Common myeloid progenitor, CD34-positive (primary cell): ENCODE data around the gene FLCN.
A peak's percentile ranks its signal among the peaks of the same experiment; 100 is the strongest.
"Not testable (repeated sequence)": the region's sequence is repeated elsewhere in the genome, so short reads cannot be mapped to it uniquely, and the experiment has no call there.

Experiments used
- CTCF ChIA-PET: fragments of 350-600 bp; sonication (Branson Sonifier 250); formaldehyde crosslinking; loops from one replicate; lab custom pipeline; 2021; ENCODE audit warnings: antibody characterized with exemption; lab: Charles Lee
- POLR2A ChIA-PET: fragments of 350-600 bp; sonication (Branson Sonifier 250); formaldehyde crosslinking; loops from one replicate; lab custom pipeline; 2021; ENCODE audit warnings: antibody characterized with exemption; lab: Charles Lee
- DNase-seq, 3 donors: peaks; one replicate each; pipeline versions ENCODE4 v3.0.0 to v3.0.0-alpha.2; 2013
- H3K27ac ChIP-seq, 2 experiments: 1 replicate in 1 of 2; 2 replicates in 1 of 2; pipeline ENCODE4 v1.7.0; 2013; ENCODE audit warnings: inconsistent platforms in 2 of 2, low read length in 2 of 2, mild to moderate bottlenecking in 2 of 2, low read depth in 1 of 2, moderate library complexity in 1 of 2; ENCODE audit not compliant: severe bottlenecking in 2 of 2, insufficient read depth in 1 of 2, poor library complexity in 1 of 2
- H3K27me3 ChIP-seq, 5 experiments: replicated peaks in 2 of 5; 1 replicate in 3 of 5; 2 replicates in 2 of 5; pipeline versions ENCODE4 v1.6.1 to v1.7.0; 2013; ENCODE audit warnings: low read length in 4 of 5, mild to moderate bottlenecking in 2 of 5, moderate library complexity in 2 of 5, inconsistent platforms in 1 of 5; ENCODE audit not compliant: insufficient read depth in 5 of 5, control insufficient read depth in 4 of 5
- H3K36me3 ChIP-seq, 4 experiments: 1 replicate in 2 of 4; 2 replicates in 2 of 4; pipeline versions ENCODE4 v1.6.1 to v1.7.0; 2013; ENCODE audit warnings: low read length in 3 of 4, control low read depth in 1 of 4, mild to moderate bottlenecking in 1 of 4; ENCODE audit not compliant: control insufficient read depth in 4 of 4, insufficient read depth in 4 of 4
- H3K4me1 ChIP-seq, 4 experiments: 1 replicate in 3 of 4; 2 replicates in 1 of 4; pipeline versions ENCODE4 v1.6.1 to v1.7.1; 2013; ENCODE audit warnings: low read length in 3 of 4, mild to moderate bottlenecking in 3 of 4, control low read depth in 1 of 4, inconsistent platforms in 1 of 4, moderate library complexity in 1 of 4; ENCODE audit not compliant: control insufficient read depth in 4 of 4, insufficient read depth in 4 of 4; ENCODE audit errors: control extremely low read depth in 1 of 4
- H3K4me3 ChIP-seq, 7 experiments: 1 replicate in 4 of 7; 2 replicates in 3 of 7; pipeline versions ENCODE4 v1.5.1 to v1.7.0; 2013; ENCODE audit warnings: mild to moderate bottlenecking in 7 of 7, low read length in 6 of 7, moderate library complexity in 6 of 7, inconsistent platforms in 2 of 7, low read depth in 2 of 7, control low read depth in 1 of 7; ENCODE audit not compliant: insufficient read depth in 4 of 7, control insufficient read depth in 1 of 7; ENCODE audit errors: extremely low read depth in 1 of 7
- H3K9me3 ChIP-seq, 5 experiments: 1 replicate in 4 of 5; 2 replicates in 1 of 5; pipeline versions ENCODE4 v1.6.1 to v1.7.1; 2013; ENCODE audit warnings: low read length in 4 of 5, mild to moderate bottlenecking in 2 of 5, inconsistent platforms in 1 of 5, low read depth in 1 of 5, moderate library complexity in 1 of 5; ENCODE audit not compliant: control insufficient read depth in 4 of 5, insufficient read depth in 2 of 5; ENCODE audit errors: control extremely low read depth in 1 of 5
- WGBS: methylation state at CpG from one replicate; pipeline ENCODE4 v1.1.5; 2013; ENCODE audit not compliant: insufficient coverage; 5-methylcytosine and 5-hydroxymethylcytosine counted together

The FLCN gene

DNA sequence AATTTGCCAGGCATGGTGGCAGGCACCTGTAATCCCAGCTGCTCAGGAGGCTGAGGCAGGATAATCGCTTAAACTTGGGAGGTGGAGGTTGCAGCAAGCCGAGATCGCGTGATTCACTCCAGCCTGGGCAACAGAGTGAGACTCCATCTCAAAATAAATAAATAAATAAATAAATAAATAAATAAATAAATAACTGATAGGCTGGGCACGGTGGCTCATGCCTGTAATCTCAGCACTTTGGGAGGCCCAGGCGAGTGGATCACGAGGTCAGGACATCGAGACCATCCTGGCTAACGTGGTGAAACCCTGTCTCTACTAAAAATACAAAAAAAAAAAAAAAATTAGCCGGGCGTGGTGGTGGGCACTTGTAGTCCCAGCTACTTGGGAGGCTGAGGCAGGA, 18.7 kb upstream of the FLCN start:
- WGBS = 100% methylated on average over 1 of the region's 11 CpGs

DNA sequence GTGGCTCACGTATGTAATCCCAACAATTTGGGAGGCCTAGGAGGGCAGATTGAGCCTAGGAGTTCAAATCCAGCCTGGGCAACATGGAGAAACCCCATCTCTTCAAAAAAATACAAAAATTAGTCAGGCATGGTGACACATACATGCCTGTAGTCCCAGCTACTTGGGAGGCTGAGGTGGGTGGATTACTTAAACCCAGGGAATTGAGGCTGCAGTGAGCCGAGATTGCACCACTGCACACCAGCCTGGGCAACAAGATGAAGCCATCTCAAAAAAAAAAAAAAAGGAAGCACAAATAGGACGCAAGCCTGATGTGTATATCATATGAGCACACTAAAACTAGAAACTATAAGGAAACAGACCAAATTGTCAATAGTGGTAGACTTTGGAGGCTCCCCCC, 17.1 kb upstream of the FLCN start:
- Histone ChIP-seq H3K9me3 (no peaks in the 10 kb centered on the region), H3K27ac (no peak overlapping the region), H3K4me3 (no peak overlapping the region), H3K36me3 (peaks cover 20 to 72% (median 58%) of the 10 kb centered on the region in 4 experiments), H3K4me1 (no peaks in the 10 kb centered on the region), H3K27me3 (no peaks in the 10 kb centered on the region)
- 100% methylated on average over 2 of the region's 3 CpGs for WGBS
- ChIA-PET CTCF (interaction anchor here (1.3 to 1.7 kb wide), 2 partner anchors 16 to 58 kb away, joined by 3 to 8 read pairs; no protein-coding TSS in a partner anchor), POLR2A (no interaction called here)
- DNase-seq = no peak

More for the DNA sequence above, 18.7 kb upstream of the FLCN start:
- POLR2A ChIA-PET, H3K27ac ChIP-seq, H3K9me3 ChIP-seq, H3K27me3 ChIP-seq, DNase-seq, H3K4me1 ChIP-seq, H3K4me3 ChIP-seq: not testable (repeated sequence)
- CTCF ChIA-PET = interaction anchor here (1.2 to 2.9 kb wide), 2 partner anchors 14 to 45 kb away, joined by 3 to 16 read pairs; no protein-coding TSS in a partner anchor
- peaks cover 31 to 79% (median 65%) of the 10 kb centered on the region in 4 experiments for H3K36me3 ChIP-seq

DNA sequence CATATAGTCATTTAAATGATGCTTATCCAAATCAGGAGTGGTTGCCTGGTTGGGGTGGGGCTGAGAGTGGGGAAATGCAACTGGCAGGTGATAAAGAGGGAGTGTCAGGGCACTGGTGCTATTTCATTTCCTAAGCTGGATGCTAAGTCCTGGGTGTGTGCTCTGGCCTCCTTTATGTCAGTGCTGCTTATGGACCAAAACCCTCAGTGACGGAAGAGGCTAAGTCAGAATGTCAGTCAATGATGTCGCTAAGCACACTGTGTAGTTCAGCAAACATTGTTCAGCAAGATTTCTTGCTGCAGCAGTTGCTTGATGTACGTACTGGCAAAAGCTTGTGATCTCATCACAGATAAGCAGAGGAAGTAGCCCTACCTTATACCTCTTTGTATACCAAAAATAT, 16.4 kb upstream of the FLCN start:
- ChIA-PET POLR2A (no interaction called here), CTCF (interaction anchor here (1.0 to 1.7 kb wide), 4 partner anchors 13 to 59 kb away, joined by 3 to 8 read pairs (median 4); no protein-coding TSS in a partner anchor)
- no peaks in the 10 kb centered on the region for H3K27me3 ChIP-seq
- no peak overlapping the region for H3K27ac ChIP-seq
- no peak overlapping the region for H3K4me3 ChIP-seq
- no peaks in the 10 kb centered on the region for H3K4me1 ChIP-seq
- no peak for DNase-seq
- H3K36me3 ChIP-seq = peaks cover 17 to 72% (median 57%) of the 10 kb centered on the region in 4 experiments
- no peaks in the 10 kb centered on the region for H3K9me3 ChIP-seq
- WGBS = 95% methylated on average over 2 of the region's 3 CpGs

DNA sequence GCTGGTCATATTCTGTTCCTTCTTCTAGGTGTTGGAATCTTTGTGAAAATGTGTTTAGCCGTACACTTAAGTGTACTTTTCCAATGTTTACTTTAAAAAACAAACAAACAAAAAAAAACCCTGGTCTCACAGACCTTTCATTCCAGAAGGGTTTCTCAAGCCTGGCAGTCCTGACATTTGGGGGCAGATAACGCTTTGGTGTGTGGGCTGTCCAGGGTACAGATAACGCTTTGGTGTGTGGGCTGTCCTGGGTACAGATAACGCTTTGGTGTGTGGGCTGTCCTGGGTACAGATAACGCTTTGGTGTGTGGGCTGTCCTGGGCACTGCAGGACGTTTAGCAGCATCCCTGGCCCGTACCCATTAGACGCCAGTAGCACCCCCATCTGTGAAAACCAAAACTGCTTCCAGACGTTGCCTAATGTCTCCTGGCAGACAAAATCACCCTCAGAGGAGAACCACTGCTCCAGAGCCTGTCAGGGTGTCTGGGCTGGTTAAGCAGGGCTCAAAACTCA, 15.2 kb upstream of the FLCN start:
- Histone ChIP-seq H3K9me3 (no peaks in the 10 kb centered on the region), H3K4me3 (no peak overlapping the region), H3K27me3 (no peaks in the 10 kb centered on the region), H3K4me1 (no peaks in the 10 kb centered on the region), H3K36me3 (peaks cover 18 to 73% (median 55%) of the 10 kb centered on the region in 4 experiments), H3K27ac (no peak overlapping the region)
- DNase-seq = peak; percentile 23 to 78 (median 27)
- CTCF ChIA-PET = interaction anchor here (1.2 to 1.7 kb wide), 2 partner anchors 18 to 24 kb away, joined by 4 to 8 read pairs; no protein-coding TSS in a partner anchor
- POLR2A ChIA-PET = no interaction called here
- 94% methylated on average over 8 of the region's 9 CpGs for WGBS

DNA sequence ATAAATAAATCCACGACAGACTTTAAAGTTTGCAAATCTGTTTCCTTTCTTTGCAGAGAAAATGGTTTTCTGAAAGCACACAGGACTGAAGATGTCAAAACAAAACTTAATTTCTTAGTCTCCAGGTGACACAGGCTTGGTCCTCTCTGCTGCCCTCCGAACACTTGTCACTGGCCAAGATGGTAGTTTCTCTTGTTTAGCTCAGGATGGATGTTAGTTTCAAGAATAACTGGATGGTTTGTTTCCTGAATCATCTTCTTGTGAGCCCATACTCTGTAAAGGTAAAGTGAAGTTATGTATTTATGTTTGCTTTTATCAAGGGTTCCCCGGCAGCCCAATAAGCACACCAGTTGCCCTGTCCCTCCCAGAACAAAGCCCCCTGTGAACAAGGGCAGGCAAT, 9.9 kb upstream of the FLCN start:
- Histone ChIP-seq H3K4me3 (no peak overlapping the region), H3K9me3 (no peaks in the 10 kb centered on the region), H3K36me3 (peaks cover 8 to 49% (median 26%) of the 10 kb centered on the region in 4 experiments), H3K27ac (no peak overlapping the region), H3K27me3 (no peaks in the 10 kb centered on the region), H3K4me1 (no peaks in the 10 kb centered on the region)
- ChIA-PET POLR2A (no interaction called here), CTCF (interaction anchor here (0.6 kb wide), 1 partner anchor 64 kb away, joined by 3 read pairs; no protein-coding TSS in a partner anchor)
- 100% methylated on average over 1 of the region's 3 CpGs for WGBS
- DNase-seq = no peak

DNA sequence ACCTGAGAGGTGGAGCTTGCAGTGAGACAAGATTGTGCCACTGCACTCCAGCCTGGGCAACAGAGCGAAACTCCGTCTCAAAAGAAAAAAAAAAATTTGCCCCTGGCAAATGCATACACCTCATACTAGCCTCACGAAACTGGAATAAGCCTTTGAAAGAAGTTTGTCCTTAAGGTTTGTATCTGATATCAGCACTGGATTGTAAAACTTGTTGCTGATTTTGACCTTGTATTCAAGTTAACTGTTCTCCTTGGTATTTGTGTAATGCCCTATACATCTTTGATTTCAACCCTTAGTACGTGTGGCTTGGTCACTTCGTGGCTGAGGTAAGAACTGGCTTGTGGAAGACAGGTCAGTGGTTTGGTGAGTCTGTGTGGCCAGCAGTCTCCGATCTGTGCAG, 6.2 kb upstream of the FLCN start:
- Histone ChIP-seq H3K27ac (no peak overlapping the region), H3K36me3 (peaks cover 3 to 24% (median 13%) of the 10 kb centered on the region in 4 experiments), H3K4me1 (peaks cover 0 to 19% (median 10%) of the 10 kb centered on the region in 4 experiments), H3K27me3 (no peaks in the 10 kb centered on the region), H3K4me3 (no peak overlapping the region), H3K9me3 (no peaks in the 10 kb centered on the region)
- WGBS = 100% methylated on average over 4 of the region's 6 CpGs
- POLR2A ChIA-PET = no interaction called here
- CTCF ChIA-PET = interaction anchor here (1.6 kb wide), 1 partner anchor 26 kb away, joined by 4 read pairs; no protein-coding TSS in a partner anchor
- no peak for DNase-seq

DNA sequence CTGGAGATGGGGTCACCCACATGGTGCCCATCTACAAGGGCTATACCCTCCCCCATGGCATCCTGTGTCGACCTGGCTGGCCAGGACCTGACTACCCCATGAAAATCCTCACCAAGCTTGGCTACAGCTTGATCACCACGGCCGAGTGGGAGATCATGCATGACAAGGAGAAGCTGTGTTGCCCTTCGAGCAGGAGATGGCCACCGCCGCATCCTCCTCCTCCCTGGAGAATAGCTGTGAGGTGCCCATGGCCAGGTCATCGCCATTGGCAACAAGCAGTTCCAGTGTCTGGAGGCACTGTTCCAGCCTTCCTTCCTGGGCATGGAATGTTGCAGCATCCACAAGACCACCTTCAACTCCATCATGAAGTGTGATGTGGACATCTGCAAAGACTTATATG, 5.3 kb upstream of the FLCN start:
- DNase-seq = no peak
- CTCF ChIA-PET = no interaction called here
- no peak overlapping the region for H3K4me3 ChIP-seq
- no peaks in the 10 kb centered on the region for H3K9me3 ChIP-seq
- no peak overlapping the region for H3K27ac ChIP-seq
- WGBS = 94% methylated on average over 7 of the region's 7 CpGs
- POLR2A ChIA-PET = no interaction called here
- peaks cover 2 to 16% (median 8%) of the 10 kb centered on the region in 4 experiments for H3K36me3 ChIP-seq
- H3K4me1 ChIP-seq = peaks cover 0 to 22% (median 11%) of the 10 kb centered on the region in 4 experiments
- no peaks in the 10 kb centered on the region for H3K27me3 ChIP-seq
